DND-41 (cell line): ENCODE measurements around the gene SUMF1.

ENCODE experiments used
- EZH2 ChIP-seq: IDR thresholded peaks from 3 replicates; pipeline ENCODE4 v1.6.1; 2012; ENCODE audit warnings: borderline replicate concordance, low read depth, mild to moderate bottlenecking, moderate library complexity, low read length, inconsistent platforms; ENCODE audit not compliant: severe bottlenecking
- TF ChIP-seq, protein P1 (sequence below): IDR thresholded peaks from 2 replicates; pipeline ENCODE4 v1.5.1; 2012; ENCODE audit warnings: borderline replicate concordance, low read length, moderate library complexity, mild to moderate bottlenecking; ENCODE audit not compliant: poor library complexity, severe bottlenecking; ENCODE audit errors: extremely low read depth

GRCh38 chr3:4376499-4376898 lies 90.6 kb downstream of the SUMF1 start:
- TF ChIP-seq, protein P1, sequence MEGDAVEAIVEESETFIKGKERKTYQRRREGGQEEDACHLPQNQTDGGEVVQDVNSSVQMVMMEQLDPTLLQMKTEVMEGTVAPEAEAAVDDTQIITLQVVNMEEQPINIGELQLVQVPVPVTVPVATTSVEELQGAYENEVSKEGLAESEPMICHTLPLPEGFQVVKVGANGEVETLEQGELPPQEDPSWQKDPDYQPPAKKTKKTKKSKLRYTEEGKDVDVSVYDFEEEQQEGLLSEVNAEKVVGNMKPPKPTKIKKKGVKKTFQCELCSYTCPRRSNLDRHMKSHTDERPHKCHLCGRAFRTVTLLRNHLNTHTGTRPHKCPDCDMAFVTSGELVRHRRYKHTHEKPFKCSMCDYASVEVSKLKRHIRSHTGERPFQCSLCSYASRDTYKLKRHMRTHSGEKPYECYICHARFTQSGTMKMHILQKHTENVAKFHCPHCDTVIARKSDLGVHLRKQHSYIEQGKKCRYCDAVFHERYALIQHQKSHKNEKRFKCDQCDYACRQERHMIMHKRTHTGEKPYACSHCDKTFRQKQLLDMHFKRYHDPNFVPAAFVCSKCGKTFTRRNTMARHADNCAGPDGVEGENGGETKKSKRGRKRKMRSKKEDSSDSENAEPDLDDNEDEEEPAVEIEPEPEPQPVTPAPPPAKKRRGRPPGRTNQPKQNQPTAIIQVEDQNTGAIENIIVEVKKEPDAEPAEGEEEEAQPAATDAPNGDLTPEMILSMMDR = no peak
- no peak for TF ChIP-seq EZH2
